ENCODE data around the gene NET1.

GRCh38 chr10:5364374-5364773 is 48.0 kb upstream of the NET1 start:
- TF ChIP-seq, protein P1, sequence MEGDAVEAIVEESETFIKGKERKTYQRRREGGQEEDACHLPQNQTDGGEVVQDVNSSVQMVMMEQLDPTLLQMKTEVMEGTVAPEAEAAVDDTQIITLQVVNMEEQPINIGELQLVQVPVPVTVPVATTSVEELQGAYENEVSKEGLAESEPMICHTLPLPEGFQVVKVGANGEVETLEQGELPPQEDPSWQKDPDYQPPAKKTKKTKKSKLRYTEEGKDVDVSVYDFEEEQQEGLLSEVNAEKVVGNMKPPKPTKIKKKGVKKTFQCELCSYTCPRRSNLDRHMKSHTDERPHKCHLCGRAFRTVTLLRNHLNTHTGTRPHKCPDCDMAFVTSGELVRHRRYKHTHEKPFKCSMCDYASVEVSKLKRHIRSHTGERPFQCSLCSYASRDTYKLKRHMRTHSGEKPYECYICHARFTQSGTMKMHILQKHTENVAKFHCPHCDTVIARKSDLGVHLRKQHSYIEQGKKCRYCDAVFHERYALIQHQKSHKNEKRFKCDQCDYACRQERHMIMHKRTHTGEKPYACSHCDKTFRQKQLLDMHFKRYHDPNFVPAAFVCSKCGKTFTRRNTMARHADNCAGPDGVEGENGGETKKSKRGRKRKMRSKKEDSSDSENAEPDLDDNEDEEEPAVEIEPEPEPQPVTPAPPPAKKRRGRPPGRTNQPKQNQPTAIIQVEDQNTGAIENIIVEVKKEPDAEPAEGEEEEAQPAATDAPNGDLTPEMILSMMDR (IDR thresholded peaks at IDR 0.05) = no peak
- TF ChIP-seq CBX2 (IDR thresholded peaks at IDR 0.05; ENCODE audit: borderline replicate concordance, low read depth) (no peak), MYC (IDR thresholded peaks at IDR 0.05; ENCODE audit: borderline replicate concordance, low read length) (no peak), POLR2A (IDR thresholded peaks at IDR 0.05; ENCODE audit: low read length) (no peak), EP300 (IDR thresholded peaks at IDR 0.05) (no peak), RNF2 (IDR thresholded peaks at IDR 0.05; ENCODE audit: borderline replicate concordance, low read depth) (no peak), MAX (IDR thresholded peaks at IDR 0.05) (no peak), HMGXB4 (CRISPR knock-in tag; IDR thresholded peaks at IDR 0.05; ENCODE audit: borderline replicate concordance) (no peak), POLR2AphosphoS2 (conservative IDR thresholded peaks at IDR 0.05; ENCODE audit: low read length) (no peak), RAD21 (conservative IDR thresholded peaks at IDR 0.05 in 1 of 2, IDR thresholded peaks at IDR 0.05 in 1 of 2) (no peak), USF2 (IDR thresholded peaks at IDR 0.05) (no peak), CEBPB (IDR thresholded peaks at IDR 0.05) (no peak), CHD4 (IDR thresholded peaks at IDR 0.05; ENCODE audit: borderline replicate concordance) (no peak), EHMT2 (IDR thresholded peaks at IDR 0.05; ENCODE audit: low read depth) (no peak)
